RWPE1 (cell line): ENCODE data around the gene ATP8A1.
"Not testable (repeated sequence)": the region's sequence is repeated elsewhere in the genome, so short reads cannot be mapped to it uniquely, and the experiment has no call there.

Experiments used
- CTCF ChIA-PET: fragments of 350-600 bp; sonication (Branson Sonifier 250); formaldehyde crosslinking; extraction: SDS; loops from one replicate; lab custom pipeline; 2021; lab: Yijun Ruan, JAX
- POLR2A ChIA-PET: fragments of 400-600 bp; formaldehyde crosslinking; extraction: SDS; loops from one replicate; lab custom pipeline; 2020; ENCODE audit warnings: antibody characterized with exemption; ENCODE audit not compliant: low non-redundant PET; lab: Yijun Ruan, JAX
- DNase-seq: peaks from one replicate; pipeline ENCODE4 v3.0.0; 2012; ENCODE audit warnings: low spot score
- H3K27ac ChIP-seq: fragments of 450-650 bp; 2 replicates; pipeline ENCODE4 v1.5.1; 2017
- TF ChIP-seq, protein P1 (sequence below): fragments of 450-650 bp; conservative IDR thresholded peaks from 2 replicates; pipeline ENCODE4 v1.5.1; 2017; ENCODE audit warnings: low read depth, mild to moderate bottlenecking

ATP8A1 gene

DNA sequence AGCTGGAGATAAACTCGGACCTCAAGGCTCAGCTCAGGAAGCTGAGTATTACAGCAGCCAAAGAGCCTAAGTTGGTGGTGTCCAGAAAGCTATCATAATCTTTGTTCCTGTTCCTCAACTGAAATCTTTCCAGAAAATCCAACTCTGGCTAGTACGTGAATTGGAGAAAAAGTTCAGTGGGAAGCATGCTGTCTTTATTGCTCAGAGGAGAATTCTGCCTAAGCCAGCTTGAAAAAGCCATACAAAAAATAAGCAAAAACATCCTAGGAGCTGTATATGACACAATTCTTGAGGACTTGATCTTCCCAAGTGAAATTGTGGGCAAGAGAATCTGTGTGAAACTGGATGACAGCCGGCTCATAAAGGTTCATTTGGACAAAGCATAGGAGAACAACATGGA lies 185.0 kb downstream of the ATP8A1 start:
- TF ChIP-seq, protein P1, sequence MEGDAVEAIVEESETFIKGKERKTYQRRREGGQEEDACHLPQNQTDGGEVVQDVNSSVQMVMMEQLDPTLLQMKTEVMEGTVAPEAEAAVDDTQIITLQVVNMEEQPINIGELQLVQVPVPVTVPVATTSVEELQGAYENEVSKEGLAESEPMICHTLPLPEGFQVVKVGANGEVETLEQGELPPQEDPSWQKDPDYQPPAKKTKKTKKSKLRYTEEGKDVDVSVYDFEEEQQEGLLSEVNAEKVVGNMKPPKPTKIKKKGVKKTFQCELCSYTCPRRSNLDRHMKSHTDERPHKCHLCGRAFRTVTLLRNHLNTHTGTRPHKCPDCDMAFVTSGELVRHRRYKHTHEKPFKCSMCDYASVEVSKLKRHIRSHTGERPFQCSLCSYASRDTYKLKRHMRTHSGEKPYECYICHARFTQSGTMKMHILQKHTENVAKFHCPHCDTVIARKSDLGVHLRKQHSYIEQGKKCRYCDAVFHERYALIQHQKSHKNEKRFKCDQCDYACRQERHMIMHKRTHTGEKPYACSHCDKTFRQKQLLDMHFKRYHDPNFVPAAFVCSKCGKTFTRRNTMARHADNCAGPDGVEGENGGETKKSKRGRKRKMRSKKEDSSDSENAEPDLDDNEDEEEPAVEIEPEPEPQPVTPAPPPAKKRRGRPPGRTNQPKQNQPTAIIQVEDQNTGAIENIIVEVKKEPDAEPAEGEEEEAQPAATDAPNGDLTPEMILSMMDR, result no peak
- ChIA-PET CTCF (no interaction called here), POLR2A (no interaction called here)
- DNase-seq, result no peak
- H3K27ac ChIP-seq, result no peak overlapping the region

DNA sequence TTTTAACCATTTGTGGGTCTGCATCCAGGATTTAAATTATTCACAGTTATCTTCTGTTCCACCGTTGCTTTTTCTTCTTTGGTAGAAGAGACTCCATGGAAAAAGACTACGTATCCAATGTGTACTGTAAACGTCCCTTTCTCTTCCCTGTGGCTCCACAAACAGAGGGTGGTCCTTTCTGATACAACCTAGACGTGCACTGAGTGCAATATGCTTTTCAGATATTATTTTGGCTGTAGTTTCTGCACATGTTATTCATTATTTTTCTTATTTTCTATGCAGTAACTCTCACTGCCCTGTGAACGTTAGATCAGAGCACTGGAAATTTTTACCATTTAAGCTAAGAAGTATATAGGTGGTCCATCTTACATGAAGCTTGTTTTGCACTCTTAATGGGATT lies 186.9 kb downstream of the ATP8A1 start:
- TF ChIP-seq, protein P1, result no peak
- POLR2A ChIA-PET, result no interaction called here

DNA sequence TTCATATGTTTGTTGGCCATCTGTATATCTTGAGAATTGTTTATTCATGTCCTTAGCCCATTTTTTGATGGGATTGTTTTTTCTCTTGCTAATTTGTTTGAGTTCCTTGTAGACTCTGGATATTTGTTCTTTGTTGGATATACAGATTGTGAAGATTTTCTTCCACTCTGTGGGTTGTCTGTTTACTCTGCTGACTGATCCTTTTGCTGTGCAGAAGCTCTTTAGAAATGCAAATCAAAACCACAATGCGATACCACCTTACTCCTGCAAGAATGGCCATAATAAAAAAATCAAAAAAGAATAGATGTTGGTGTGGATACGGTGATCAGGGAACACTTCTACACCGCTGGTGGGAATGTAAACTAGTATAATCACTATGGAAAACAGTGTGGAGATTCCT lies 189.1 kb downstream of the ATP8A1 start:
- CTCF ChIA-PET, H3K27ac ChIP-seq, POLR2A ChIA-PET, DNase-seq: not testable (repeated sequence)

More for the DNA sequence above, 186.9 kb downstream of the ATP8A1 start:
- no peak for DNase-seq
- H3K27ac ChIP-seq, result no peak overlapping the region
- CTCF ChIA-PET, result no interaction called here

DNA sequence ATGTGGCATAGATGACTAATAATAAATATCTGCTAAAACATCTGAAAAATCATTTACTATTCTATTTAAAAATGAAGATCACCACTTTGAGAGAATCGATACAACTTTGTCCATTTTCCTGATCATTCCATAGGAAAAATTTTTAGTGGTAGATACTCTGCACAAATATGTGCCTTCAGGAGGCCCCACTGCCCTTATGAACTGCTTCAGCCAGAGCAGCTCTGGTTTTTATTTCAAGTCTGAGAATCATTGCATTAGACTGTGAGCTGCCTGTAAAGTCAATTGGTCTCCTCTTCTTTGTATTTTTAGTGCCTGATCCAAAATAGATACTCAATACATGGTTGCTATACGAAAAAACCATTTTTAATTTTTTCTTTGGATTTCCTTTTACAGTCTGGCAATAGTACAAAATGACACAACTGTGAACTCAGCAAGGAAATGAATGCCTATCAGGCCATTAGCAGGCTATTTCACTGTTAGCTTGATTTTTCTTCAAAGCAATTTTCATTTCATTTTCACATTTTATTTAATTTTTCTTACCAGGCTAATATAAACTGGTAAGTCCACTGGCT lies 190.5 kb downstream of the ATP8A1 start:
- DNase-seq, result no peak
- TF ChIP-seq, protein P1, result no peak
- H3K27ac ChIP-seq, result no peak overlapping the region
- POLR2A ChIA-PET, result no interaction called here
- CTCF ChIA-PET, result interaction anchor here (0.6 kb wide), 1 partner anchor 108 kb away, joined by 3 read pairs; no protein-coding TSS in a partner anchor

DNA sequence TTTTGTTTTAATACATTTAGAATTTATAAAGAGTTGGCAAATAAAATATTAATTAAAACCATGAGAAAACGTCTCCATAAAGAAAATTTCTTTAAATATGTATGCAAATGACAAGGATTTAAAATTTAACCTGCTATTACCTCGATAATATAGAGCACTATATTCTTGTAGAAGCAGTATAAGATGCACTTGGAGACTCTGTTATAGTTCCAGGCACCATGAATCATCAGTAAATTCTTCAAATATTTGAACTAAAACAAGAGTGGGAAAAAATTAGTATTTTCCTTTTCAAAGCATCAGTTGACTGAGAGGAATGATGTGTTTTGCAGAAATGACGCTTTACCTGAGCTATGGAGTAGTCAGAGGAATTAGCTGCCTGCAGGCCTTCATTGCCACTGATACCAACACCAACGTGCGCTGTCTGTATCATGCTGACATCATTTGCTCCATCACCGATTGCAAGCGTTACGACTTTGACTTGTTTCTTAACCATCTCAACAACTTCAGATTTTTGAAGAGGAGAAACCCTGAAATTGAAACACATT lies 192.3 kb downstream of the ATP8A1 start:
- TF ChIP-seq, protein P1, result no peak
- ChIA-PET CTCF (no interaction called here), POLR2A (no interaction called here)
- DNase-seq, result no peak
- H3K27ac ChIP-seq, result no peak overlapping the region

DNA sequence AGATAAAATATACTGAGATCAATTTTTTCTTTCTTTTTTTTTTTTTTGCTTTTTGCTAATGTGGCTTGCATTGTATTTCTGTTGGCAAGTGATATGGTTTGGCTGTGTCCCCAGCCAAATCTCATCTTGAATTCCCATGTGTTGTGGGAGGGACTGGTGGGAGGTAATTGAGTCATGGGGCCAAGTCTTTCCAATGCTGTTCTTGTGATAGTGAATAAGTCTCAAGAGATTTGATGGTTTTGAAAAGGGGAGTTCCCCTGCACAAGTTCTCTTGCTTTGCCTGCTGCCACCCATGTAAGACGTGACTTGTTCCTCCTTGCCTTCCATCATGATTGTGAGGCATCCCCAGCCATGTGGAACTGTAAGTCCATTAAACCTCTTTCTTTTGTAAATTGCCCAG lies 195.7 kb downstream of the ATP8A1 start:
- CTCF ChIA-PET, result interaction anchor here (0.7 kb wide), 1 partner anchor 226 kb away, joined by 3 read pairs; no protein-coding TSS in a partner anchor
- POLR2A ChIA-PET, H3K27ac ChIP-seq, DNase-seq: not testable (repeated sequence)

DNA sequence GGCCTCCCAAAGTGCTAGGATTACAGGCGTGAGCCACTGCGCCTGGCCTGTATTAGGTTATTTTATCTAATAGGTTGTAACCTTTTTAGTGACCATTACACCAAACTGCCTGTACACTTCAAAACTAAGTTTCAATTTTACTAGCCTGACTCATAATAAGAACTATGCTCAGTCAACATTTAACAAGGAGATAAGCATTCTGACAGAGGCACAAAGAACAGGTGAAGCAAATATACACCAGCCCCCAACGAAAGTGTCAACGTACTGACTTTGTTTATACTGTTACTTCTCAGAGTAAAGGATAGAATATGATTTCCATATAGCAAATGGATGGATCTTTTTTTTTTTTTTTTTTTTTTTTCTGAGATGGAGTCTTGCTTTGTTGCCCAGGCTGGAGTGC lies 196.9 kb downstream of the ATP8A1 start:
- no peak for DNase-seq
- POLR2A ChIA-PET, result no interaction called here
- CTCF ChIA-PET, result no interaction called here
- TF ChIP-seq, protein P1, result no peak
- no peak overlapping the region for H3K27ac ChIP-seq

DNA sequence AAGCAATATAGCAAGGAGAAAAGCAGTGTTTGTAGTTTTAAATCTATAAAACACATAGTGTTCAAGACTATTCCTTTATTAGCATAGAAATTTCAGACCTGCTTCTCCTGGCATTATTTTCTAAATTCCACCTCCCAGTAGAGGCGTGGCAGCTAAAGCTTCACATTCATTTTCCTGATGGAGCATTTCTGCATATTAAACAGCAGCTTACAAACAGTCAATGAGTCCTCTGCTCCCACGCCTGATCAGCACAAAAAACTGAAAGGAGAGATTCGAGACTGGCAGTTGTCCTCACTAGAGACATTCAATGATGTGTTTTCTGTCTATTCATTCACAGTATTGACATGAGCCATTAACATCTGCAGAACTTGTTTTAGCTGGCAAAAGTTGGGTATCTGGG lies 198.2 kb downstream of the ATP8A1 start:
- ChIA-PET POLR2A (no interaction called here), CTCF (no interaction called here)
- no peak for DNase-seq
- TF ChIP-seq, protein P1, result no peak
- H3K27ac ChIP-seq, result no peak overlapping the region
